PFSK-1 (cell line): ENCODE measurements around the gene LPCAT1.

Experiments
- FOXP2 ChIP-seq: optimal IDR thresholded peaks from 2 replicates; pipeline ENCODE3; 2011; ENCODE audit warnings: borderline replicate concordance, control low read depth, inconsistent platforms; ENCODE audit not compliant: insufficient read depth; ENCODE audit errors: extremely low read length, extremely low read depth
- SIN3A ChIP-seq: IDR thresholded peaks from 2 replicates; pipeline ENCODE4 v1.6.1; 2012; ENCODE audit warnings: mild to moderate bottlenecking, low read length, moderate library complexity, borderline replicate concordance; ENCODE audit not compliant: insufficient read depth

DNA sequence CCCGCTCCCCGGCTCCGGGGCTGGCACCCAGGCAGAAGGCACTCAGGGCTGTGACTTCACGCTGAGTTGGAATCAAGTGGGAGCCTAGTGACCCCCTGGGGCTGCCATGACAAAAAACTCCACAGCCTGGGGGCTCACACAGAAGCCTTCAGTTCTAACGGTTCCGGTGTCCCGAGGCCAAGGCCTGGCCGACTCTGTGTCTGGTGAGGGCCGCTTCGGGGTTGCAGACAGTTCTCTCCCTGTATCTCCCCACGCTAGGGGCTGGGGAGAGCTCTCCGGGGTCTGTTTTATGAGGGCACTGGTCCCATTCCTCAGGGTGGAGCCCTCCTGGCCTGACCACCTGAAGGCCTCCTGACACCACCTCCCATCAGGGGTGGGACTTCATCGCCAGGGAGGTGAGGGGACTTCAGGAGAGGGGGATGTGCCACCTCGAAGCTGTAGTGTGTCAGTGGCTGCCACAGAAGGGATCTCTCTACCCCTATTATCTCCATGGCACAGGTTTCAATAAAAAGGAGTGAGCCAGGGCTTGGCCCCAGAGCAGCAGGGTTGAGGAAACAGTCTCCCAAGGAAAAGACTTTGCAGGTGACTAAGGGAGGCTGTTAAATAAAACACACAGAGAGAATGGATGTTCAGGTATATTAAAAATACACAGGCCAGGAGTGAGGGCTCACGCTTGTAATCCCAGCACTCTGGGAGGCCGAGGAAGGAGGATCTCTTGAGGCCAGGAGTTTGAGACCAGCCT, 77.0 kb downstream of the LPCAT1 start:
- TF ChIP-seq FOXP2: no peak
- TF ChIP-seq SIN3A: no peak
